HepG2 (cell line): ENCODE measurements around the gene BMPER. TPM values are rescaled to one million over a fixed set of nuclear protein-coding genes. Genes with fewer than 3 reads are reported as not detected.

Experiments
- ATAC-seq: fragments of 200-7000 bp; cut with Tn5 transposase; 3 replicates; pipeline ENCODE4 v1.9.1; 2020; ENCODE audit warnings: mild to moderate bottlenecking, moderate library complexity
- BruUV-seq: library from RNA; stranded (reverse); fragments of 400-500 nt; replicated peaks from 2 replicates; lab custom pipeline; 2021; lab: Mats Ljungman, UMichigan
- CTCF ChIA-PET: fragments of 300-600 bp; formaldehyde crosslinking; extraction: SDS; loops from one replicate; lab custom pipeline; 2021; ENCODE audit warnings: low total read pairs, inconsistent platforms, low intra/inter-chr PET ratio; lab: Yijun Ruan, JAX
- POLR2A ChIA-PET: fragments of 350-600 bp; sonication (Branson Sonifier 250); formaldehyde crosslinking; loops from one replicate; lab custom pipeline; 2020; ENCODE audit warnings: antibody characterized with exemption, inconsistent platforms; lab: Yijun Ruan, JAX
- DNase-seq: peaks from one replicate; pipeline ENCODE4 v3.0.0-alpha.2; 2015; ENCODE audit warnings: low spot score
- FAIRE-seq: peaks from 3 replicates; lab custom pipeline; 2011; peaks lifted over from hg19 to GRCh38; lab: Jason Lieb, UNC
- H2AFZ ChIP-seq: one replicate; pipeline ENCODE4 v1.6.1; 2011; ENCODE audit warnings: low read length, inconsistent platforms
- H3K27ac ChIP-seq: fragments of 300-600 bp; 3 replicates; pipeline ENCODE4 v1.8.0; 2011; ENCODE audit warnings: mixed run types, mild to moderate bottlenecking, mixed read lengths, low read length, inconsistent platforms; ENCODE audit not compliant: insufficient read depth; ENCODE audit errors: extremely low read length
- H3K27me3 ChIP-seq, 2 experiments: fragments of 200-600 bp in 1 of 2; 2 replicates in 1 of 2; 3 replicates in 1 of 2; pipeline versions ENCODE4 v1.6.0 to v1.8.0; 2011; ENCODE audit warnings: low read length in 2 of 2, mild to moderate bottlenecking in 2 of 2, moderate library complexity in 2 of 2, inconsistent platforms in 1 of 2; ENCODE audit not compliant: insufficient read depth in 2 of 2, control insufficient read depth in 1 of 2
- H3K36me3 ChIP-seq, 2 experiments: fragments of 200-600 bp in 1 of 2; replicated peaks in 1 of 2; 2 replicates in 1 of 2; 3 replicates in 1 of 2; pipeline versions ENCODE4 v1.5.1 to v1.8.0; 2011; ENCODE audit warnings: low read length in 2 of 2, inconsistent platforms in 1 of 2; ENCODE audit not compliant: insufficient read depth in 2 of 2, control insufficient read depth in 1 of 2
- H3K4me1 ChIP-seq: 2 replicates; pipeline ENCODE4 v1.5.1; 2012; ENCODE audit warnings: low read length, inconsistent platforms; ENCODE audit not compliant: insufficient read depth
- H3K4me2 ChIP-seq: 2 replicates; pipeline ENCODE4 v1.6.0; 2011; ENCODE audit warnings: low read depth, low read length, inconsistent platforms
- H3K4me3 ChIP-seq, 3 experiments: fragments of 200-600 bp in 1 of 3; sonication (generic), shearing (Covaris generic) in 1 of 3; replicated peaks in 1 of 3; 2 replicates each; pipeline ENCODE4 v1.5.1; 2011 to 2016; ENCODE audit warnings: low read length in 3 of 3, inconsistent platforms in 2 of 3, low read depth in 2 of 3, mild to moderate bottlenecking in 2 of 3, control low read depth in 1 of 3, mixed read lengths in 1 of 3; ENCODE audit not compliant: insufficient read depth in 1 of 3
- H3K79me2 ChIP-seq: one replicate; pipeline ENCODE4 v1.6.1; 2011; ENCODE audit warnings: low read length, inconsistent platforms; ENCODE audit not compliant: insufficient read depth
- H3K9ac ChIP-seq: 2 replicates; pipeline ENCODE4 v1.6.0; 2011; ENCODE audit warnings: mild to moderate bottlenecking, low read depth, low read length, inconsistent platforms; ENCODE audit not compliant: insufficient read depth
- H3K9me3 ChIP-seq: 2 replicates; pipeline ENCODE4 v1.5.1; 2012; ENCODE audit warnings: mild to moderate bottlenecking, low read length
- H4K20me1 ChIP-seq: 2 replicates; pipeline ENCODE4 v1.6.0; 2011; ENCODE audit warnings: inconsistent platforms, mild to moderate bottlenecking, low read length, moderate library complexity; ENCODE audit not compliant: insufficient read depth
- ATF7-NPFF ChIP-seq: sonication (generic); formaldehyde crosslinking; IDR thresholded peaks from 2 replicates; pipeline ENCODE4 v1.8.1; 2023; ENCODE audit warnings: mild to moderate bottlenecking, low read depth, missing genetic modification reagents, moderate library complexity
- LRRFIP1 ChIP-seq: sonication (generic); formaldehyde crosslinking; conservative IDR thresholded peaks from 2 replicates; pipeline ENCODE4 v1.4.0; 2020; ENCODE audit warnings: missing genetic modification reagents
- MBNL3 ChIP-seq: fragments of 250-450 bp; sonication (Bioruptor Pico); conservative IDR thresholded peaks from 2 replicates; pipeline ENCODE4 v1.8.0; 2022; ENCODE audit warnings: mild to moderate bottlenecking, inconsistent platforms
- MXD1 ChIP-seq: sonication (generic); formaldehyde crosslinking; IDR thresholded peaks from 2 replicates; pipeline ENCODE4 v1.4.0; 2020; ENCODE audit warnings: mild to moderate bottlenecking, missing genetic modification reagents
- NPAS2 ChIP-seq: sonication (generic); formaldehyde crosslinking; IDR thresholded peaks from 2 replicates; pipeline ENCODE4 v1.8.0; 2022; ENCODE audit warnings: mild to moderate bottlenecking, missing genetic modification reagents, borderline replicate concordance
- PHF20 ChIP-seq: sonication (generic); formaldehyde crosslinking; IDR thresholded peaks from 2 replicates; pipeline ENCODE4 v1.5.0; 2020; ENCODE audit warnings: mild to moderate bottlenecking, missing genetic modification reagents
- RARG ChIP-seq: sonication (generic); formaldehyde crosslinking; IDR thresholded peaks from 2 replicates; pipeline ENCODE4 v1.4.0; 2020; ENCODE audit warnings: low read depth, mild to moderate bottlenecking, missing genetic modification reagents
- ZBTB42 ChIP-seq: sonication (generic); formaldehyde crosslinking; IDR thresholded peaks from 2 replicates; pipeline ENCODE4 v1.5.0; 2020; ENCODE audit warnings: mild to moderate bottlenecking, missing genetic modification reagents
- ZKSCAN1 ChIP-seq: fragments of 150-350 bp; IDR thresholded peaks from 2 replicates; pipeline ENCODE4 v1.6.1; 2014; ENCODE audit warnings: low read length
- ZNF143 ChIP-seq: sonication (generic); formaldehyde crosslinking; IDR thresholded peaks from 2 replicates; pipeline ENCODE4 v1.4.0; 2020; ENCODE audit warnings: missing genetic modification reagents
- ZNF274 ChIP-seq: sonication (generic); formaldehyde crosslinking; IDR thresholded peaks from 2 replicates; pipeline ENCODE4 v1.5.1; 2020; ENCODE audit warnings: mild to moderate bottlenecking, missing genetic modification reagents
- ZNF460 ChIP-seq: sonication (generic); formaldehyde crosslinking; IDR thresholded peaks from 2 replicates; pipeline ENCODE4 v1.5.1; 2020; ENCODE audit warnings: missing genetic modification reagents, mild to moderate bottlenecking, borderline replicate concordance
- ZNF530 ChIP-seq: sonication (generic); formaldehyde crosslinking; IDR thresholded peaks from 2 replicates; pipeline ENCODE4 v1.5.0; 2020; ENCODE audit warnings: low read depth, mild to moderate bottlenecking, missing genetic modification reagents
- ZNF800 ChIP-seq: sonication (generic); formaldehyde crosslinking; IDR thresholded peaks from 2 replicates; pipeline ENCODE4 v1.4.0; 2020; ENCODE audit warnings: missing genetic modification reagents
- WGBS: methylation state at CpG from one replicate; pipeline ENCODE4 v1.1.6; 2017; ENCODE audit warnings: low lambda C conversion rate; 5-methylcytosine and 5-hydroxymethylcytosine counted together
- in situ Hi-C: cut with HindIII; loops from 2 replicates; pipeline ENCODE4 v1.10.0; 2017; ENCODE audit warnings: low pct_unique_long_range_greater_than_20kb; ENCODE audit not compliant: extremely low pct_ligation_motif_present
- intact Hi-C: fragments of 100-400 bp; cut with micrococcal nuclease; formaldehyde crosslinking; loops from one replicate; pipeline ENCODE4 v1.10.0; 2022; ENCODE audit not compliant: unreplicated experiment
- polyA plus RNA-seq, 8 experiments: library from polyadenylated mRNA; depleted of rRNA in 3 of 8; stranded (reverse) in 7 of 8; unstranded in 1 of 8; fragments of >200 nt; fragmentation: Illumina TruSeq in 4 of 8; extraction: Trizol in 4 of 8; gene quantifications; 2 replicates each; pipeline versions ENCODE4 v1.2.1 to v1.2.3, GENCODE V29; 2011 to 2016; ENCODE audit warnings: low read depth in 4 of 8, missing spikeins in 1 of 8, mixed read lengths in 1 of 8; ENCODE audit not compliant: insufficient read depth in 1 of 8
- total RNA-seq, 5 experiments: library from RNA; depleted of rRNA; stranded (reverse); fragments of >200 nt; fragmentation: Illumina TruSeq; extraction: Trizol; gene quantifications; 2 replicates each; pipeline ENCODE4 v1.2.3, GENCODE V29; 2016; ENCODE audit warnings: low read depth in 1 of 5

Gene BMPER
- total and polyA plus RNA-seq, 2 of the 13 experiments (the other 11 are each of a cell fraction or from before 2014, with no cell fraction given) = not detected

GRCh38 chr7:33968591-33968990, 63.3 kb downstream of the BMPER start (continued):
- TF ChIP-seq ZNF460 (CRISPR knock-in tag) (no peak), ZNF274 (CRISPR knock-in tag) (no peak), RARG (no peak), NPAS2 (CRISPR knock-in tag) (no peak), ZNF800 (no peak)

GRCh38 chr7:33970536-33970935, 65.2 kb downstream of the BMPER start:
- in situ Hi-C loops (no loop called here), intact Hi-C loops (no loop called here)
- POLR2A ChIA-PET = no interaction called here
- Histone ChIP-seq H4K20me1 (no peaks in the 10 kb centered on the region), H3K9ac (no peak overlapping the region), H3K79me2 (no peaks in the 10 kb centered on the region), H3K4me1 (no peaks in the 10 kb centered on the region), H3K27ac (no peak overlapping the region), H3K9me3 (no peaks in the 10 kb centered on the region), H3K27me3 (peaks cover 0 to 1% of the 10 kb centered on the region in 2 experiments; a peak in 1 of 5 replicates), H2AFZ (no peak overlapping the region), H3K36me3 (no peaks in the 10 kb centered on the region), H3K4me3 (no peak overlapping the region), H3K4me2 (no peak overlapping the region)
- 28% methylated on average over 5 of the region's 5 CpGs for WGBS
- TF ChIP-seq ZNF530 (CRISPR knock-in tag) (no peak), ATF7-NPFF (CRISPR knock-in tag) (no peak), ZNF143 (CRISPR knock-in tag) (no peak), MXD1 (no peak), LRRFIP1 (CRISPR knock-in tag) (no peak), ZKSCAN1 (no peak), ZBTB42 (no peak), MBNL3 (CRISPR knock-in tag) (no peak), PHF20 (no peak)
- no peak for DNase-seq
- CTCF ChIA-PET = no interaction called here
- FAIRE-seq = no peak
- no peak for ATAC-seq
- no TSS peak for BruUV-seq
